ENCODE measurements around the gene BLTP2. TPM values are rescaled to one million over a fixed set of nuclear protein-coding genes. Genes with fewer than 3 reads are reported as not detected.

The BLTP2 gene
- polyA plus RNA-seq, 1 of the 3 experiments (the other 2 are of a cell fraction) = 46.4 TPM

GRCh38 chr17:28597606-28598383 is 47.2 kb downstream of the BLTP2 start:
- no peaks in the 10 kb centered on the region for H3K9me2 ChIP-seq
- peaks cover 55% of the 10 kb centered on the region for H3K79me2 ChIP-seq (ENCODE audit: insufficient read depth)
- H4K20me1 ChIP-seq (ENCODE audit: insufficient read depth) = no peaks in the 10 kb centered on the region
- peak overlapping the region; percentile 65 to 83 for H3K4me3 ChIP-seq (ENCODE audit: low read depth in 2 of 2, low read length in 1 of 2)
- peak overlapping the region; percentile 87 for H3K9ac ChIP-seq
- H3K36me3 ChIP-seq (replicated peaks in 1 of 2; ENCODE audit: control insufficient read depth in 1 of 2, insufficient read depth in 2 of 2, low read length in 1 of 2) = peaks cover under 1 to 6% of the 10 kb centered on the region in 2 experiments
- peak overlapping the region in 1 of 2 experiments; percentile 94; a peak in 2 of 4 replicates for H3K27ac ChIP-seq (ENCODE audit: low read depth in 2 of 2, low read length in 1 of 2)
- POLR2A ChIA-PET = interaction anchor here (1.3 kb wide), 1 partner anchor 51 kb away, joined by 3 read pairs; no protein-coding TSS in a partner anchor
- TF ChIP-seq SIN3A (IDR thresholded peaks at IDR 0.05; ENCODE audit: borderline replicate concordance, low read depth, low read length) (no peak), EZH2phosphoT487 (IDR thresholded peaks at IDR 0.05; ENCODE audit: borderline replicate concordance, low read depth) (no peak), USF1 (IDR thresholded peaks at IDR 0.05; ENCODE audit: borderline replicate concordance, low read depth) (no peak), YY1 (IDR thresholded peaks at IDR 0.05; ENCODE audit: low read depth) (no peak), NRF1 (IDR thresholded peaks at IDR 0.05; ENCODE audit: low read depth, low read length) (no peak), MEF2A (IDR thresholded peaks at IDR 0.05; ENCODE audit: borderline replicate concordance, low read depth) (no peak)
- H3F3A ChIP-seq (replicated peaks; ENCODE audit: insufficient read depth) = peaks cover 25% of the 10 kb centered on the region
- DNase-seq = no peak
- H3K4me1 ChIP-seq (ENCODE audit: control insufficient read depth in 1 of 2, insufficient read depth in 2 of 2, low read depth in 1 of 2, low read length in 1 of 2) = peaks cover 6 to 9% of the 10 kb centered on the region in 2 experiments; a peak in 1 of 4 replicates
- peak overlapping the region; percentile 93 for H3K4me2 ChIP-seq
- no peaks in the 10 kb centered on the region for H3K27me3 ChIP-seq (ENCODE audit: insufficient read depth)
- 38% methylated on average over 5 of the region's 5 CpGs for WGBS (ENCODE audit: low lambda C conversion rate)
- H3K9me3 ChIP-seq = no peaks in the 10 kb centered on the region
- CTCF ChIA-PET = interaction anchor here (0.9 to 1.6 kb wide), 3 partner anchors 15 to 48 kb away, joined by 3 to 7 read pairs (median 4); no protein-coding TSS in a partner anchor
- peak overlapping the region; percentile 93; the same call in 1 of the 2 replicates for H2AFZ ChIP-seq (ENCODE audit: low read depth)

Other genes starting within 250 kb of the BLTP2 start
- gene SLC46A1, start 238.9 kb downstream of the BLTP2 start, polyA plus RNA-seq (2012; rRNA removed) = 4.2 and 4.3 TPM in 2 replicates
- not detected in 2 replicates for gene SLC13A2, start 171.5 kb downstream of the BLTP2 start, polyA plus RNA-seq (2012; rRNA removed)
- not detected in 2 replicates for gene FOXN1, start 138.8 kb downstream of the BLTP2 start, polyA plus RNA-seq (2012; rRNA removed)
- gene UNC119, start 92.5 kb downstream of the BLTP2 start, polyA plus RNA-seq (2012; rRNA removed) = 89.9 and 106 TPM in 2 replicates
- gene PIGS, start 73.6 kb downstream of the BLTP2 start, polyA plus RNA-seq (2012; rRNA removed) = 54.9 and 78.5 TPM in 2 replicates
- gene ALDOC, start 68.3 kb downstream of the BLTP2 start, polyA plus RNA-seq (2012; rRNA removed) = 10.1 and 10.3 TPM in 2 replicates
- gene SPAG5, start 46.1 kb downstream of the BLTP2 start, polyA plus RNA-seq (2012; rRNA removed) = 36.5 and 42.3 TPM in 2 replicates
- gene RSKR, start 31.0 kb downstream of the BLTP2 start, polyA plus RNA-seq (2012; rRNA removed) = 7.9 and 13.1 TPM in 2 replicates
- gene SDF2, start 16.7 kb upstream of the BLTP2 start, polyA plus RNA-seq (2012; rRNA removed) = 108 and 114 TPM in 2 replicates
- gene SUPT6H, start 17.0 kb upstream of the BLTP2 start, polyA plus RNA-seq (2012; rRNA removed) = 26.7 and 26.9 TPM in 2 replicates
- 6.4 and 7.1 TPM in 2 replicates for gene PROCA1, start 66.7 kb upstream of the BLTP2 start, polyA plus RNA-seq (2012; rRNA removed)
- 0.06 and 0.18 TPM in 2 replicates for gene RAB34, start 72.7 kb upstream of the BLTP2 start, polyA plus RNA-seq (2012; rRNA removed)
- 1,147 and 1,359 TPM in 2 replicates for gene RPL23A, start 74.8 kb upstream of the BLTP2 start, polyA plus RNA-seq (2012; rRNA removed)
- 18.3 and 21.6 TPM in 2 replicates for gene TLCD1, start 81.1 kb upstream of the BLTP2 start, polyA plus RNA-seq (2012; rRNA removed)
- gene NEK8, start 83.6 kb upstream of the BLTP2 start, polyA plus RNA-seq (2012; rRNA removed) = 6.0 and 11.0 TPM in 2 replicates
- gene TRAF4, start 98.9 kb upstream of the BLTP2 start, polyA plus RNA-seq (2012; rRNA removed) = 95.7 and 104 TPM in 2 replicates
- 5.8 and 9.0 TPM in 2 replicates for gene FAM222B, start 197.6 kb upstream of the BLTP2 start, polyA plus RNA-seq (2012; rRNA removed)
- 57.3 and 66.1 TPM in 2 replicates for gene ERAL1, start 209.9 kb upstream of the BLTP2 start, polyA plus RNA-seq (2012; rRNA removed)

Measured in SK-N-SH (cell line).